Psoas muscle (tissue), 8 donors: ENCODE results near the gene ABHD5. TPM values are rescaled to one million over a fixed set of nuclear protein-coding genes. Genes with fewer than 3 reads are reported as not detected.

Source experiments
- ATAC-seq, 4 donors: fragments of 200-7000 bp; cut with Tn5 transposase; one replicate each; pipeline ENCODE4 v1.9.1; 2020; ENCODE audit warnings: moderate library complexity in 3 of 4, mild to moderate bottlenecking in 2 of 4
- DNase-seq, 2 donors: peaks; one replicate each; pipeline ENCODE4 v3.0.0-alpha.2; 2020
- H3K27ac ChIP-seq: fragments of 200-600 bp; one replicate; pipeline ENCODE4 v1.8.0; 2022
- H3K27me3 ChIP-seq, 3 donors: fragments of 200-600 bp in 1 of 3; one replicate each; pipeline versions ENCODE4 v1.6.1 to v1.8.0; 2013 to 2022; ENCODE audit warnings: low read length in 2 of 3, mild to moderate bottlenecking in 2 of 3, moderate library complexity in 1 of 3; ENCODE audit not compliant: insufficient read depth in 3 of 3
- H3K36me3 ChIP-seq, 2 donors: fragments of 200-600 bp in 1 of 2; one replicate each; pipeline versions ENCODE4 v1.6.1 to v1.8.0; 2013 to 2022; ENCODE audit warnings: low read depth in 1 of 2, mild to moderate bottlenecking in 1 of 2, moderate library complexity in 1 of 2; ENCODE audit not compliant: insufficient read depth in 1 of 2
- H3K4me1 ChIP-seq: fragments of 200-600 bp; one replicate; pipeline ENCODE4 v1.8.0; 2022
- H3K4me3 ChIP-seq: fragments of 200-600 bp; one replicate; pipeline ENCODE4 v1.8.0; 2022; ENCODE audit warnings: mild to moderate bottlenecking
- H3K9me3 ChIP-seq: fragments of 200-600 bp; one replicate; pipeline ENCODE4 v1.8.0; 2022
- CTCF ChIP-seq: fragments of 200-600 bp; IDR thresholded peaks from one replicate; pipeline ENCODE4 v1.8.0; 2022; ENCODE audit warnings: antibody characterized with exemption
- WGBS, 3 donors: extraction: QIAGEN DNeasy Blood & Tissue Kit; methylation state at CpG; one replicate each; pipeline versions ENCODE4 v1.1.6 to v1.1.7; 2013; 5-methylcytosine and 5-hydroxymethylcytosine counted together
- intact Hi-C, 2 donors: fragments of 100-400 bp; cut with DNase I; formaldehyde crosslinking; loops; one replicate each; pipeline versions ENCODE4 v1.11.0 to v1.14.2; 2022
- polyA plus RNA-seq, 3 donors: library from polyadenylated mRNA; stranded (reverse); fragments of 200-250 nt; gene quantifications; one replicate each; pipeline ENCODE4 v1.2.3, GENCODE V29; 2013
- total RNA-seq, 4 donors: library from RNA; stranded (reverse); fragmentation: NEBNext Ultra II Directional in 2 of 4; extraction: Animal tissue kit (Norgen Biotek cat#: 25700) in 2 of 4; gene quantifications; one replicate each; pipeline versions ENCODE4 v1.2.1 to v1.2.4, GENCODE V29; 2021 to 2023
- donor health status: healthy with polysubstance abuse.
- donor health status: DM: no; HTN: no; CAD: no; lungs with moderate emphysema.
- donor health status: Bipolar disorder and iron deficiency.
- donor health status: healthy.
- donor health status: DM: yes; HTN: yes; CAD: no.
- donor health status: DM: no; HTN: no; CAD: no.
- donor health status: DM: no; HTN: no; CAD: no.
- donor health status: DM: yes; HTN: yes; CAD: no.

ABHD5 gene
- total and polyA plus RNA-seq, 7 donors = 16.1 to 69.4 (median 29.6) TPM

GRCh38 chr3:43759297-43759782 lies 68.6 kb downstream of the ABHD5 start:
- peaks cover 24% of the 10 kb centered on the region for H3K4me1 ChIP-seq
- no peak for TF ChIP-seq CTCF
- peak overlapping the region; percentile 75 for H3K27ac ChIP-seq
- intact Hi-C loops = no loop called here
- DNase-seq = peak; percentile 33 to 39
- H3K27me3 ChIP-seq = no peaks in the 10 kb centered on the region
- WGBS, 3 donors = 27 to 40% (median 36%) methylated on average over 6 of the region's 6 CpGs
- H3K4me3 ChIP-seq = no peak overlapping the region
- no peaks in the 10 kb centered on the region for H3K9me3 ChIP-seq
- H3K36me3 ChIP-seq = no peaks in the 10 kb centered on the region
- ATAC-seq = peak; percentile 88 to 96 (median 92)

DNA sequence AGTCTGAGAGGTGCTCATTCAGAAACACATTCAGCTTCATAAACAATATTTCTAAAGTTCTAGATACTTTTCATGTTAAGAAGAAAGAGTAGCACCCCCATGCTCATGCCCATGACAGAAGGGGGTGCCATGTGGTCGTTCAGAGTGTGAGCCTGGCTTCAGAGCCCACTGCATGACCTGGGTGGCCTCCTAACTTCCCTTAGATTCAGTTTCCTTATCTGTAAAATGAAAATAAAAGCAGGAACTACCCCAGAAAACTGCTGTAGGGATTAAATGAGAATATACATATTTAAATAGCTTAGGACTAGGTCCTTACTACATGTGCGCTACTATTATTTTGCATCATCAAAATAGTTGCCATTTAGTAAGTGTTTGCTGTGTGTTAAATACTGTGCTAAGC lies 69.2 kb downstream of the ABHD5 start:
- H3K27ac ChIP-seq = peak overlapping the region; percentile 75
- TF ChIP-seq CTCF = no peak
- H3K4me3 ChIP-seq = no peak overlapping the region

GRCh38 chr3:43760938-43761337 lies 70.2 kb downstream of the ABHD5 start:
- 95 to 97% (median 96%) methylated on average over 4 of the region's 4 CpGs for WGBS, 3 donors

More for the DNA sequence above, 69.2 kb downstream of the ABHD5 start:
- 65 to 70% (median 67%) methylated on average over 2 of the region's 2 CpGs for WGBS, 3 donors
- Histone ChIP-seq H3K9me3 (no peaks in the 10 kb centered on the region), H3K4me1 (peaks cover 18% of the 10 kb centered on the region), H3K27me3 (no peaks in the 10 kb centered on the region), H3K36me3 (no peaks in the 10 kb centered on the region)
- DNase-seq (no peak), ATAC-seq (no peak)
- intact Hi-C loops = loop anchor here in 1 of 2 donors (10.0 kb wide), 1 partner anchor 215 kb away; no protein-coding TSS in a partner anchor

DNA sequence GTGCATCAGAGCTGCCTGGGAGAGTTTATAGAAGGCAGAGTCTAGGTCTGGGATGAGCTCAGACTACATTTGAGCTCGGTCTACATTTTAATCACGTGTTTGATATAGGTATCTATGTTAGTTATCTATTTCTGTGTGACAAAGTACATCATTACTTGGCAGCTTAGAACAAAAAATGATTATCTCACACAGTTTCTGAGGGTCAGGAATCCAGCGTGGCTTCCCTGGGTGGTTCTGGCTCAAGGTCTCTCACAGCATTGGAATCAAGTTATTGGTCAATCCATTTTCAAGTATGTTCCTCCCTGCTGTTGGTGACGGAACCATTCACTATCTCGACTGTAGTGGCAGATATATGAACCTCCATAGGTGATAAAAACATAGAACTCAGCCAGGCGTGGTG lies 71.7 kb downstream of the ABHD5 start:
- WGBS, 3 donors = 84 to 95% (median 87%) methylated on average over 6 of the region's 6 CpGs
- no peak overlapping the region for H3K27ac ChIP-seq
- no peaks in the 10 kb centered on the region for H3K27me3 ChIP-seq
- H3K4me1 ChIP-seq = peaks cover 26% of the 10 kb centered on the region
- no peaks in the 10 kb centered on the region for H3K36me3 ChIP-seq
- DNase-seq (no peak), ATAC-seq (no peak)
- H3K9me3 ChIP-seq = no peaks in the 10 kb centered on the region
- TF ChIP-seq CTCF = no peak
- intact Hi-C loops = loop anchor here in 1 of 2 donors (10.0 kb wide), 1 partner anchor 218 kb away; no protein-coding TSS in a partner anchor
- no peak overlapping the region for H3K4me3 ChIP-seq

More at GRCh38 chr3:43760938-43761337, 70.2 kb downstream of the ABHD5 start:
- TF ChIP-seq CTCF = no peak
- no peaks in the 10 kb centered on the region for H3K9me3 ChIP-seq
- H3K27me3 ChIP-seq = no peaks in the 10 kb centered on the region
- ATAC-seq (no peak), DNase-seq (no peak)
- no peak overlapping the region for H3K4me3 ChIP-seq
- no peaks in the 10 kb centered on the region for H3K36me3 ChIP-seq
- H3K4me1 ChIP-seq = peaks cover 26% of the 10 kb centered on the region
- intact Hi-C loops = loop anchor here in 1 of 2 donors (10.0 kb wide), 1 partner anchor 216 kb away; no protein-coding TSS in a partner anchor
- H3K27ac ChIP-seq = no peak overlapping the region

- H3K27me3 ChIP-seq = no peaks in the 10 kb centered on the region
- TF ChIP-seq CTCF = no peak
- no peak overlapping the region for H3K27ac ChIP-seq
- no peak overlapping the region for H3K4me3 ChIP-seq
- DNase-seq (no peak), ATAC-seq (no peak)
- intact Hi-C loops = loop anchor here in 1 of 2 donors (10.0 kb wide), 1 partner anchor 219 kb away; no protein-coding TSS in a partner anchor
- no peaks in the 10 kb centered on the region for H3K36me3 ChIP-seq
- peaks cover 22% of the 10 kb centered on the region for H3K4me1 ChIP-seq
- 90 to 93% (median 90%) methylated on average over 2 of the region's 2 CpGs for WGBS, 3 donors
- no peaks in the 10 kb centered on the region for H3K9me3 ChIP-seq
Observed at GRCh38 chr3:43764056-43764455, 73.3 kb downstream of the ABHD5 start.
